NCI-H146 (cell line): ENCODE data around the gene LARGE1.
A peak's percentile ranks its signal among the peaks of the same experiment; 100 is the strongest.

Experiments
- DNase-seq: peaks from one replicate; lab custom pipeline; 2025; lab: John Stamatoyannopoulos, UW

The LARGE1 gene

DNA sequence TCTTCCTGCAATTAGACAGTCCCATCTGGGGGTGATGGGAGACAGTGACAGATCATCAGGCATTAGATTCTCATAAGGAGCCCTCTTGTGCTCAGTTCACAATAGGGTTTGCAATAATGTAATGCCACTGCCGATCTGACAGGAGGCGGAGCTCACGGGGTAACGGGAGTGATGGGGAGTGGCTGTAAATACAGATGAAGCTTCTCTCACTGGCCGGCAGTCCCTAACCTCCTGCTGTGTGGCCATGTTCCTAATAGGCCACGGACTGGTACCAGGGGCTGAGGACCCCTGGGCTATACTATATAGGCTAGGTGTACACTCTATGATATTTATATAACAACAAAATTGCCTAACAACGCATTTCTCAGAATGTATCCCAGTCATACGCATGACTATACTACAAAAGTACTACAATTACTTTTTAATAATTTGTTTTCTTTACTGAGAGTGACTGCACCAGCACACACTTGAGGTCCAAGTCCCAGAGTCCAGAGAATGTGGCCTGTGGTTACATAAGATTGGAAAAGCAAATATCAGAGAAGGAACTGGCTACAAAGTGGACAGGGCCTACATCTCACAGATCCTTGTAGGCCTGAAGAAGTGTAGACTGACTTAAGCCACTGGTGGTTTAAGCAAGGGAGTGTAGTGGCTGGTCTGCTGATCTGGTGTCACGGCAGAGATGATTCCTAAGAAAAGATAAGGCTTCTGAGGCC is 200.0 kb downstream of the LARGE1 start:
- no peak for DNase-seq

DNA sequence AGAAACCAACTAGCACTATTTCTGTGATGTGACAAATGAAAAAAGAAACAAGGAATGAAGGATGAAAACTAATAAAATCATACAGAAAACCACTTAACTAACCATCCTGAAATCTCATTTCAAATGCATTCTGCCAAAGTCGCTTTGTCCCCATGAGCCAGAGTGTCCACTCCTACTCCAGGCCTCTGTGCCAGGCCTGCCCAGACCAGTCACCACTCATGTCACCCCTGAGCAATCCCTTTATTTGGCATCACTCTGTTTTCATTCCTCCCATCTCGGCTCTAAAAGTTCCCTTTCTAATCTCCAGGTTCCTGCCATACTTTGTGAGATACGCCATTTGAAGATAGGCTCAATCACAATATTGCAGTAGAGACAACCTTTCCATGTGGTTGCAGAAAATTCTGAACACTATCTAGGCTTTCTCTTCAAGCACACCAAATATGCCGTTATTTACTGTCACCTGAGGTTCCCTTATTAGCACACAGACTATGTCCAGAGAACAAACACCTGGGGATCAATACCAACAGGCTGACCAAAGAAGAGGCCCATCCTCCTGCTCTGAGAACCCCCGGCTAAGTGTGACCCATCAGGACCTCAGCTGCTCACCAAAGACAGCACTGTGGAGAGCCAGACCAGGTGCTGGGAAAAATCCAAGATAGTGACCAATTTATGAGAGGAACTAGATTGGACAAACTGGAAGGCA is 202.4 kb downstream of the LARGE1 start:
- DNase-seq: peak; percentile 13

DNA sequence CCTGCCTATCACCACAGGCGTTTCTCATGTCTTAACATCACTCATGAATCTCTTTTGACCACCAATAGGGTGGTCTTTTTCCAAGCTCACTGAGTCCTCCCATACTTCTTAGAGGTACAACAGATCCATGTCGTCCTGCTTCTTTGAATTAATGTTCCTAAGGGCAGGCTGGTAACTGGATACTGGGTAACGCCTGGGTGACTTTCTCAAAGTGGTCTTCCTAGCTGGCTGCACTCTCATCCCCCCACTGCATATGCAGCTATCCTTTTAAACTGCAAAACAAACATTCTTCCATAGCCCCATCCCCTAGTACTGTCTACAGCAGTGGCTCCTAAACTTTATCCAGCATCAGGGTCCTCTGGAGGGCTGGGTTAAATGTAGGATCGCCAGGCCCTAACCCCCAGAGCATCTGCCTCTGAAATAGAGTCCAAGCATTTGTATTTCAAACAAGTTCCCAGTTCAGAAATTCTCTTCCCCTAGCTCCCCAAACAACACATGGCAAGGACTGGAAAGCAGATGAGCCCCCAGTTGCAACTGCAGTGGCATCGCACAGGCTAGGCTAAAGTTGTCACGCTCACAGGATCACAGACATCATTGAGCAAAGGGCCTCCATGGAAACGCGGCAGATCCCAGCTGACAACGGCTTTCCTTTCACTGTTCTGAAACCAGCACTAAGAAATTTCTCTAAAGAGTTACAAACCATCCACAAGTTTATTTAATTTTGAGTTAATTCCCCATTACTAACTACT is 204.9 kb downstream of the LARGE1 start:
- no peak for DNase-seq

DNA sequence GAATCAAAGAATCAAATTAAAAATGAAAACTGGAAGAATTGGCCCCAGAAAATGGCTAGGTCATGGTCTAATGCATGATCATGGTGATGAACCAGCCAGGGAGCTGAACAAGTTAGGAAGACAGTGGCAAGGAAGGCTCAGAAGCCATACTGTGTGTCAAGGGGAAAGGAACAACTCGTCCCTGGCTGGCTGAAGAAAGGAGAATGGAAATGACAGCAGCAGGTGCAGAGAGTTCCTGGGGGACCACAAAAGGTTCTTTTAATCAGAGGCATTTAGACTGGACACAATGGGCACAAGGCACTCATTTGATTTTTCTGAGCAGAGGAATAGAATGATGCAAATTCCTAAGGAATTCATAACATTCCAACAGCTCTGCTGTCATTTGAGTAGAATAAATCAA is 209.9 kb downstream of the LARGE1 start:
- no peak for DNase-seq

DNA sequence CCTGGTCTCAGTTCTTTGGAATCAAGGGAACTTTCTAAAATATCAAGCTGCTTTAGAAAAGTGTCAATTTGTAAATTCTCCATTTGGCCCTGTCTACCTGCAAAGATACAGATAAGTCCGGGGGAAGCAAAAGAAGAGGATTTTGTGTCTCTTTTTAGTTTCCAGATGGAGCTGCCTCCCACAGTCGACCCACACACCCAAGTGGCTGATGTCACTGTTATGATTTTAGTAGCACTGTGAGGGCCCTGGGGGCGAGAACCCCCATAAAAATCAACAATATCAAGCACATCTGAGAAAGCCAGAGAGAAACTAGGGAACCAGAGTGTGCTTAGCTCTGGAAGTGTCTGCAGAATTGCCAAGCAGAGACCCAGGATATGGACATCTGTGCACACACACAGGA is 212.7 kb downstream of the LARGE1 start:
- no peak for DNase-seq

DNA sequence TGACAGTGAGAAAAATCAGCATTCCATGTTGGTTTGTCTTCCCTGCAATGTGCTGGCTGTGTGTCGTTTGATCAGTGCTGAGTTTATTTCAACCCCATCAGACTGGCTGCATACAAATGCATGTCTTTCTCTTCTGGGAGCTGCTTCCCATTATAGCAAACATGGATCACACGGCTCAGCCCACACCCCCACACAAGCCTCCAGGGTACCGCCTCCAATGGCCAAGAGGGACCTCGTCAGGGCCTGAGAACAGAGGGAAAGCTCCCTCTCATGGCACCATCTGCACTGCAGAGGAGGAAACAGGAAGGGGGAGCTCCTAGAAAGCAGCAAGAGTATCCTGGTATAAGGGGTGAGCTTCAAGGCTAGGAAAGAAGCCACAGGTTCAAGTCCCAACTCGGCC is 214.2 kb downstream of the LARGE1 start:
- DNase-seq: no peak

DNA sequence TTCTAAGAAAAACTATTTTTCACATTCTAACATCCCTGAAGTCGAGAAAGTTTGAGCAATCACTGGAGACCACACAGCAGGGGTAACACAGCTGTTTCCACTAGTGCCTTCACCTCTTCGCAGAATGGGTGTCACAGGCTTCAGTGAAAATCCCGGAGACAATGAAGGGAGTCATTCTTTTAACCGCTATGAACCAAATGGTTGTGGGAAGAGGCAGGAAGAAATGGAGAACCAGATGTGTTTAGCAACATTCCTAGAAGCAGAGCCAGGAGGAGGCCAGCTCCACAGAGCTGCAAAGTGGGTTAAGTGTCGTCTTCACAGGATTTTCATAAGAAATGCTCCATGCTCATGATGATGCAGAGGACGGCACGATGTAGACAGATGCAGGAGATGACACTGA is 221.1 kb downstream of the LARGE1 start:
- no peak for DNase-seq

DNA sequence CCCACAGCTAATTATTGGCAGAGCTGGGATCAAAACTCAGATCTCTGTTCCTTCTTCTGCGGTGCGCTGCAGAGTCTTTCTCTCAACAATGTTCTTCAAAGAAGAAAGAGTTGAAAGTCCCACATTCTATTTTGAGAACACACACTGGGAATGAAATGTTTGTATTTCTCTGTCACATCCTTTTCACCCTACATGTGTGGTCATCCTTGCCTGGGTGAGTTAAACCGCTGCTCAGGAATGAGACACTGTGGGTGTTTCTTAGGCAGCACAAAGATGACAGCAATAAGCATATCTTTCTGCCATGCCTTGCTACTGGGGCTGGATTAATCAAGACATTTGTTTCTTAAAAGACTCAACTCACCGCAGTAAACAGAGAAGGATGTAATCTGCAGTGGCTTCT is 222.6 kb downstream of the LARGE1 start:
- no peak for DNase-seq

DNA sequence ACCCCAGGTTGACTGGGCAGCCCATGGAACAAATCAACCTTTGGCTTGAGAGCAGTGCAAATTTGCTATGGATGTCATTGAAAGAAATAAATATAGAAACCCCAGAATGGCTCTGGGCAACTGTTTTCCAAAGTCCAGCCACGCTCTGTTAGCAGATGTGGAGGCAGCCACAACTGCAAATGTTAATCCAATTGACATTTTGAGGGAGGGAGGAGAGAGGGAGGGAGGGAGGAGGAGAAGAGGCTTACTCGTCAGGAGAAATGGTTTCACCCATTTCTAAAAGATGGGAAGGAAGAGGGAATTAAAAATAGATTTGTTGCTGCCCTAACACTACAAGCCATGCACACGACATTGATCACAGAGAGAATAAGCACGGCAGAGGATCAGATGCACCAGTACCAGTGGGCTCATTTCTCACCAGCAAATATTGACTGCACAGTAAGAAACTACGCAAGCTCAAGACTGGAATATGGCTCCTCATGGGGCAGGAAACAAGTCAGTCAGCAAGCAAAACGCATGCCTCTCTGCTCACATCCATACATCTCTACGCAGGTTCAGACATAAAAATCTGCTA is 229.1 kb downstream of the LARGE1 start:
- no peak for DNase-seq

DNA sequence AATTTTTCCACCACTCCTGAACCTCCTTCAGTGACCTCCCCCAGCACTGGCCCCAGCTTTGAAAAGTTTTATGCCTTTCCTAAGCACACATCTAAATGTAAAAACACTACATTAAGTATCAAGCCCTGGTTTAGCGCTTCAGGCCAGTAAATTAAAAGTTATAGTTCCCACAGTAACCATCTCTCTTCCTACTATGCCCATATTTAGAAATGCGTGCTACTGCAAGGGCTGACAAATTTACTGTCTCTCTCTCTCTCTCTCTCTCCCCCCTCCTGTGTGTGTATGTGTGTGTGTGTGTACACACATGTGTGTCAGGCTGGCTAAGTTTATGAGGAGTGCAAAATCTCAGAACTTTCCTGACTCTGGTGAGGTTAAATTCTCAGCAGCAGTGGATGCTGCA is 231.4 kb downstream of the LARGE1 start:
- no peak for DNase-seq

DNA sequence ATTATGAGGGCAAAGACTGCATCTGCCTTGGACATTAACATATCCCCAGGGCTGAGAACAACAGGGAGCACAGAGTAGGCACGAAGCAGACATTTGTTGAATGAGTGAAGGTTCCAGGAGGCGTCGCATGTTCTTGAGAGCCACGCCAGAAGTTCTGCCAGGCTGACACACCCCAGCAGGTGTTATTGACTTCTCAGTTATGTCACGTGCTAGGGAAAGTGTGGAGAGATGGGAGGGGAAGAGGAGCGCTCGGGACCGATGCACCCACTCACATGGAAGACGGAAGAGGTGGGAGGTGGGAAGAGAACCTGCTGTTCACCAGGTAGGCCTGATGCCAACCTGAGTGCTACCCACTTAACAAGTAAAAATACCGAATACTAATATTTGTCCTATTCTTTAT is 232.8 kb downstream of the LARGE1 start:
- no peak for DNase-seq

DNA sequence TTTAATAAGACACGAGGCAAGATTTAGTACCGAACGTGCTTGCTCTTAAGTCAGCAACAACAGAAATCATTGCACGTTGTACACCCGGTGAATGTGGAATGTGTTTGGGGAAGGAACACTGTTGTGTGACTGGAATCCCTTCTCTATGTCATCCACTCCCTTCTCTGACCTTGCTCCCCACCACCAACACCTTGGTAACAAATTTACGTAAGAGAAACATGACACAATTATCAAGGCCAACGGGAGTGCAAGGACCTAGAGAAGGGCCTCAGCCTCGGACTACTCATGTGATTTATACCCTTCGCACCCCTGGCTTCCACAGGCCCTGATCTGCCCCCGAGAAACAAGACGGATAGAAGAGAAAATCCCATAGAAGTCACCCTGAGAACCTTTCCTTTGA is 236.2 kb downstream of the LARGE1 start:
- DNase-seq: no peak

DNA sequence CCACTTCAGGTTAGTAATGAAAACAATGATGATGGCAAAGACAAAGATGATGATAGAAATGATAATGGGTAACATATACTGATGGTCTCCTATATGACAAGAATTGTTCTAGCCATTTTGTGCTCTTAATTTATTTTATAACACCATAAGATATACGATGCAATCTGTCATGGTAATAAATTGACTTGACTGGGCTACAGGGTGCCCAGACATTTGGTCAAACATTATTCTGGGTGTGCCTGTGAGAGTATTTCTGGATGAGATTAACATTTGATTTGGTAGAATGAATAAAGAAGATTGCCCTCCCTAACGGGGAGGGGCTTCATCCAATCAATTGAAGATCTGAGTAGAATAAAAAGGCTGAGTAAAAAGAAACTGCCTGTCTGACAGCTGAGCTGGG is 237.3 kb downstream of the LARGE1 start:
- DNase-seq: no peak

DNA sequence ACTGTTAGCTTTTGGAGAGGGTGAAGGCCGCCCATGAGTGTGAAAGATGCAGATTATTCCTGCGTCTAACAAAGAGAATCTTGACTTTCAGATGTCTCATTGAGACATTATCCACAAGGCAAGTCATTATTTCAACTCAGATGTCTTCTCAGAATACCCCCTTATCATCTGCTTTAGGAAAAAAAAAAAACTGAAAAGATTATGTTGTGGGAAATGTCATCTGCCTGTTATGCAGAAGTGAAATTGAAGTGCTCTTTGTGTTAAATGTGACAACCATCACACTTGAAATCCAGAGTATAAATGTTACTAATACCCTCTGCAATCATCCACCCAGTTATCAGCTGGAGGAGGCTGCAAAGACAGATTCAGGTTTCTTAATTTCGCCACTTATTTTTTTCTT is 239.6 kb downstream of the LARGE1 start:
- no peak for DNase-seq

DNA sequence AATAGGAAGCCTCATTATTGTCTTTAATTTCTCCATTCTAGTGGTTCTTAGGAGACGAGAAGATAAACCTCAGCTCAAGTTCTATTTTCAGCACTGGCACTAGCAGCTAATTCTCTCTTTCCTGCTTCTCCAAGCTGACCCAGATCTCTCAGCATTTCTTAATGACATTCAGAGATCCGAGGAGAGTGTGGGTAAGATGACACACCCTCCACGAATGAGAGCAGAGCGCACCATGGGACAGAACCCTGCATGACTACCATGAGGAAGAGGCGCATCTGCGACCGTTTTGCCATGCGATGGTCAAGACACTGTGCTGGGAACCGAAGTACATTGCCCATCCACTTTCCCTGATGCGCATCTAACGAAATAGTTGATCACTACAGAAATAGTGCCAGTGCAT is 241.8 kb downstream of the LARGE1 start:
- no peak for DNase-seq

DNA sequence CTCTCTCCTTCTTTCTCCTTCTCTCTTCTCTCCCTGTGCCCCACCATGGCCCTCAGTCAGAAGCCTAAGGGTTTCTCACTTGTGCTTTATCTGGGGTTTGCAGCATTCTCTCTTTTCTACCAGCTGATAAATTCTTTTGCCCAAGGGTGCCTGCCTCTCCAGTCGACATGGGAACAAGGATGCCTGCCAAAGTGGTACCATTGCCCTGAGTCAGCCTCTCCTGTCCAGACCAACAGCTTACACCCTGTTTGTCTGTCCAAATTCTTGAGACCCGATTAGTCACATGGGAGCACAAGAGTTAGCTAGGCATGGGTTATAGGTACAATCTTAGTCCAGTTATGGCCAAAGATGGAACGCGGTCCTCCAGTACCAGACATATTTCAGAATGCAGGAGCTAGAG is 242.7 kb downstream of the LARGE1 start:
- DNase-seq: no peak

DNA sequence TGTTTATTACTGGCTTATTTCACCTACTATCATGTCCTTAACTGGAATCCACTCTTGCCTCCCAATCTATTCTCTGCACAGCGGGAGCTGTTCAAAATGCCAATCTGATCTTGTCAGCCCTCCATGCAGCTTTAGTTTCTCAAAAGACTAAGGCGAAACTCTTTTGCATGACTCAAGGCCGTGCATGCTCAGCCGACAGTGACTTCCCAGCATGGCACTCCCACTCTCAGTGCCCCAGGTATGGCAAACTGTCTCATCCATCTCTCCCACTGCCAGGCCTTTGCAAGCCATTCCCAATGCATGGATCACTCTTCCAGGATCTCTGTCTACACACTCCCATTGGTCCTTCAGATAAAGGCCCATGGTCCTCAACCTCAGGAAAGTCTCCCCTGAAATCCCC is 245.9 kb downstream of the LARGE1 start:
- no peak for DNase-seq

DNA sequence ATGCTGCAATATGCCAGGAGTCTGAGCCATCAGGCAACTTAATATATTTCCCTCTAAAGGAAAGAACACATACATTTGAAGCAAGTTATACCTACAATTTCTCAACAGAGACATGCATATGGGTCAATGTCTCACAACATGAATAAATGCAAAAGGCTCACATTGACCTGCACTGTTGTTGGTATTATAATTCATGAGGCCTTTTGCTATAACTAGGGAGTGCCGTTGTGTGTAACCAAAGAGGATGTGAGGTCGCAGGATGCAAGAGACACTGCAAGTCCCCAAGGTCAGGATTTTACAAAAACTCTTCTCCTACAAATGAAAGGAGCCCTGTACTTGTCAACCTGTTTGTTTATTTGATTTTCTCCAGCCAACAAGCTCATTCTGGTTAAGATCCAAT is 250.5 kb downstream of the LARGE1 start:
- no peak for DNase-seq

DNA sequence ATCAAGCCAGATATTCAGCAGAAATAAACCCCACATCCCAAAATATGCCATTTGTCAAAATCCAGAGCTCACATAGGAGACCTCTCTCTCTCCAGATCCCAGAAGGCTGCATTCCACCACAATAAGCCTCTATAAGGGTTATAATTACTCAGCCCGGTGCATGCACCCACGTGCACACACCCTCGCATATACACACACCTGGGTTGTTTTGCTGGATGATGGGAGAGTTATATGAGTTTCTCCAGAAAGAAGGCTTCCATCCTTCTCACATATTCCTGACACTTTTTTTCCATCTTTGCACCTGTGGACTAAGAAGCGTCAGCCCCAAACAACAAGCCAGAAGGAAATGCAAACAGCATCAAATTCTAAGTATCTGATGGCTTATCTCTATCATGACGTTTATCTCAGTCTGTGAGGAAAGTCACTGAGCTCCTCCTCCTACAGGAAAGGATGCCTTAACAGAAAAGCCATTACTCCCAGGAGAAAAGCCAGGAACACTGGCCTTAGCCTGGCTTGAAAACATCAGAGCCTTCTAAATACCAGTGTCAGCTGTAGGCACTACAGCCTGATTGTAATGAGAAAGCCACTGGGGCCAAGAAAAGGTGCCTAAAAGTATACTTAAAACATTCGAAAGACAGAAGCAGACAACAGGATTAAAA is 253.2 kb downstream of the LARGE1 start:
- no peak for DNase-seq

DNA sequence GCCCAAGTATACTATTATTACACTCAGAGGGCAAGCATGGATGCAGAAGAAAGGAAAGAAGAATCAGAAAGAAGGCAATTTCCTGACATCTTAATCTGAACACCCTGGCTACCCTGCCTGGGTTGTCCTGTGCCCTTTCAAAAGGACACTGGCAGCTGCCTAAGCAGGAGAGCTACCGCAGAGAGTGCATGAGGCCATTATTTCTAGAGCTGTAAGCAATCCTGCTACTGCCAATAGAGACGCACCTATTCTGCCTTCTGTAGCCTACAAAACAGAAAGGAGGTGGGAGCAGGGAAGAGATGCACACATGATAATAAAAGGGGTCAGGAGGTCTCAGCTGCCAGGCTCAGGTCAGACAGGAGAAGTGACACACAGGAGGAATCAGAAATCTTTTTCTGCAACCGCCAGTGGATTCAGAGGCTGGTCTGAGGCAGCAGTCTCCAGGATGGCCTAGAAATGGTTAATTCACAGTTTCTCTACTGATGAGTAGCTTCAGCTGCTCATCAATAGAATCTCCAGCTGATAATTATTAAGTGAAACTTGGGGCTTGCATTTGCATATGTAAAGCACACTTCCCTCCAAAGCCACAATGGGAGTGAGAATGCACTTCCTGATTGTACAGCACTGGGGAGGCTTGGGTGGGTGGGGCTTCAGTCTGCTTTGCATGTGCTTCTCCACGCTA is 253.9 kb downstream of the LARGE1 start:
- DNase-seq: peak; percentile 34

DNA sequence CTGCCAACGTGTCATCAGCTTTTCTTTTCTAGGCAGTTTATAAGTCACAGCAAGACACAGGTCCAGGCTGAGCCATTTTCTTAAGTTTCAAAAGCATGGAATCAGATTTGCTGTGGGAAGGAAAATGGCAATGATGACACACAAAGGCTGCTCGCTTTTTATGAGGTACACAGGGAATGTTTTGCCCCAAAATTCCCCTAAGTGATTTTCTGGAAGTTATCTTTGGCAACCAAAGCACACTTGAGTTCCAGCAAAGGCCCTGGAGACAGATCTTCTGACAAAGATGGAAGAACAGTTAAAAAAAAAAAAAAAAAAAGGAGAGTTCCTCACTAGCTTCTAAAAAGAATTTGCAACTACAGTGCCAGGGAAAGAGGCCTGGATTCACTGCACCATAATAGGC is 260.8 kb downstream of the LARGE1 start:
- no peak for DNase-seq

DNA sequence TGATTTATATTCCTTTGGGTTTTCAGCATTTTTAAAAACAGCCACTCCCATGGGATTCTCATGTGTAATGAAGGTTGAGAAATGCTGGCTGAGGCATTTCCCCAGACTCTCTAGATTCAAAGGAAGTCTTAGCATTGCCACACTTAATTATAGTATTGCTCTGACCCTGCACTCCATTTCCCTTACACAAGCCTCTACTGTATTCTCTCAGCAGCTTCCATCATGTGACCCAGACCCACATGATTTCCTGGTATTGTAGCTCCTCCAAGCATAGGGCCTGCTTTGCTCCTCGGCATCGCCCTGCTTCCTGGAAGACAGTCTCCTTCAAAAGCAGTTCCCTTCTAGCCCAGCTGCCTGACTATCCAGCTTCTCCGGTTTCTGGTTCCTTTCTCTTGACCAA is 261.5 kb downstream of the LARGE1 start:
- no peak for DNase-seq
